HG03039 (cell line): Measurements from ENCODE around the gene NR1I3.
"Not testable (repeated sequence)": the region's sequence is repeated elsewhere in the genome, so short reads cannot be mapped to it uniquely, and the experiment has no call there.

Experiments
- ATAC-seq: cut with Tn5 transposase; IDR thresholded peaks from one replicate; pipeline ENCODE4 v1.9.1; 2021; ENCODE audit warnings: mild to moderate bottlenecking, moderate library complexity; ENCODE audit not compliant: unreplicated experiment

NR1I3 gene, protein sequence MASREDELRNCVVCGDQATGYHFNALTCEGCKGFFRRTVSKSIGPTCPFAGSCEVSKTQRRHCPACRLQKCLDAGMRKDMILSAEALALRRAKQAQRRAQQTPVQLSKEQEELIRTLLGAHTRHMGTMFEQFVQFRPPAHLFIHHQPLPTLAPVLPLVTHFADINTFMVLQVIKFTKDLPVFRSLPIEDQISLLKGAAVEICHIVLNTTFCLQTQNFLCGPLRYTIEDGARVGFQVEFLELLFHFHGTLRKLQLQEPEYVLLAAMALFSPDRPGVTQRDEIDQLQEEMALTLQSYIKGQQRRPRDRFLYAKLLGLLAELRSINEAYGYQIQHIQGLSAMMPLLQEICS

DNA sequence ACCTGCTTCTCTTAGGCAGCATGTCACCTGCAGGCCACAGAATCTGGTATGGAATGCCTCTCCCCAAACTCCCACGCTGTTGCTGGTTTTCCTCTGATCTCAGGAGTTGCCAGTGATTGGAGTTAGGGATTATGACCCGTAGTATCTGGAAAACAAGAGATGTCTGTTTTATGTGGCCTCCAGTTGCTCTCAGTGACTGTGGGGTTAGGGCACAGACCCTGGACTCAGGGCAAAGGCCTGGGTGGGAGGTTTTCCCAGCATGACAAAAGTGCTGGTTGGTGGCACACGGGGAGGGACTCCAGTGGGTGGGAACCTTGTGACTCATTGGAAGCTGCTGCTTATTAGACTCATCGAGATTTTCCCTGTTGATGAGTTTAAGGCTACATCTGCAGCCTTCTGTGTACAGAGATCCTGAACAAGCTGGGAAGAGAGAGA is at the start of gene NR1I3:
TSS of gene NR1I3 (minus strand) at position 165 of the 435 bp plus-strand sequence. CDS start 1,638 bp downstream, outside the sequence.
- no peak for ATAC-seq

DNA sequence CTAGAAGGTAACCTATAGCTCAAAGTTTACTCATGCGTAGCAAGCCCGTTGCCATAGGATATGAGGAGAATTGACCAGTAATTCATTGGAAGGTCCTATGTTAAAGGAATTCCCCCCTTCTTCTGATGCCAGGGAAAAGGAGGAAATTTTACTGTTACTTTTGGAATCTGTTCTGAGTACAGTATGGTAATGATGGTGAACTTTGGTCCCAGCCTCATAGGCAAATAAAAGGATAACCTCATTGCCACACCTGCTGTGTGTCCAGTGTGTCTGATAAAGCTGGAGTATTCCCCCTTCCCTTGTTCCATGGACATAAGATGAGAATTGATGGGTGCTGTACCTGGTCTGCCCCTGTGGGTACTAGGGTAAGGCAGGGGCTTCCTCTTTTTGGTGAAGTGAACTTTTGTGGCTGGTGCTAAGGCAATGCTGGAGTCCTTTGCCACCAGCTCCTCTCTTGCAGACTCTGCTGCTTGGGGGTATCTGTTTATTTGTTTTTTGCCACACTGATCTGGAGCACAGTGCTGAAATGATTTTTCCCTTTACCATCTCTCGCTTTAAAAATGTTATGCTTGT is 49.6 kb upstream of the NR1I3 start:
- ATAC-seq, result no peak

- ATAC-seq, result no peak
Measured at GRCh38 chr1:161285521-161285920, 47.5 kb upstream of the NR1I3 start.

- ATAC-seq, result no peak
Measured at GRCh38 chr1:161285113-161285512, 47.1 kb upstream of the NR1I3 start.

DNA sequence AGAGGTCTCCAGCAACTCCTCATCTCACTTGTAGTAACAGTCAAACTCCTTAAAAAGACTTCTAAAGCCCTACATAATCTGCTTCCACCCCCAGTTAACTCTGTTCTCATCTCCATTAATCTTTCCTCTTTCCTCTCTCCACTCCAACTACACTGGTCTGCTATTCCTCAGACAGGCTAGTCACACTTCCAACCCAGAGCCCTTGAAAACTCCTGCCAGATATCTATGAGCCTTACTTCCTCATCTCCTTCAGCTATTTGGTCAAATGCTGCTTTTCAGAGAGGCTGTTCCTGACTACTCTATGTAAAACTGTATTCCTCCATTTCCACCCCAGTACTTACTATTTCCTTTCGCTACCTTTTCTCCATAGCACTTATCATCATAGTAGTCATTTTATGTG is 45.0 kb upstream of the NR1I3 start:
- no peak for ATAC-seq

DNA sequence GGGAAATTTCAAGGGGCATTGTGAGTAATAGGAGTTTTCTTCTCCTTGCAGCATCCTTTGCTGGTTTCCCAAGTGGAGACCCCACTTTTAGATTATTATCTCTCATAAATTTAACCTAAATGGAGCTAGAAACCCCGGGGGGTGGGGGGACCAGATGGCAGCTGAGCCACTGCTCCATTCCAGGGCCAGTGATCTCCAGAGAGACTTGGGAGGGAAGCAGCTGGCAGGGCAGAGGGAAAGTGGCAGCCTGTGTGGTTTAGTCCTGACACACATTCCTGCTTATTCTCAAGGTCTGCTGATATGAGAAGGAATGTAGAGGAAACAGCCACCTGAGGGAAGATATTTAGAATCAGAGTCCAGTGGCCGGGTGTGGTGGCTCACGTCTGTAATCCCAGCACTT is 36.9 kb upstream of the NR1I3 start:
- ATAC-seq, result no peak

DNA sequence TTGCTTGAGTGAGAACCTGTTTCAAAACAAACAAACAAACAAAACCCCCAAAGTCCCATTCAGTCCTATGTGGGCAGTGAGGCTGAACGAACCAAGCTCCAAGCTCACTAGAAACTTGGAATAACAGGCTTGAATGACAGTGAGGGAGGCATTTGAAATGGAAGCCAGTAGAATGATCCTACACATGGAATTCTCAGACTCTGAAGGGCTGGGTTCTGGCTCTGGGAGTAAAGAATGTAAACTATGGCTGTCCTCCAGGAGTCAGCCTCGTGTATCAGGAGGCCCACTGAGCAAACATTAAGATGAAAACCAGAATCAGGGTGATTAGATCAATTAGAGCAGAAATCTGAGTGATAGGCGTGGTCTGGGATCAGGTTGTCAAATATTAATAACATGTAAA is 35.4 kb upstream of the NR1I3 start:
- no peak for ATAC-seq

GRCh38 chr1:161267321-161267720 is 29.3 kb upstream of the NR1I3 start:
- ATAC-seq, result no peak

DNA sequence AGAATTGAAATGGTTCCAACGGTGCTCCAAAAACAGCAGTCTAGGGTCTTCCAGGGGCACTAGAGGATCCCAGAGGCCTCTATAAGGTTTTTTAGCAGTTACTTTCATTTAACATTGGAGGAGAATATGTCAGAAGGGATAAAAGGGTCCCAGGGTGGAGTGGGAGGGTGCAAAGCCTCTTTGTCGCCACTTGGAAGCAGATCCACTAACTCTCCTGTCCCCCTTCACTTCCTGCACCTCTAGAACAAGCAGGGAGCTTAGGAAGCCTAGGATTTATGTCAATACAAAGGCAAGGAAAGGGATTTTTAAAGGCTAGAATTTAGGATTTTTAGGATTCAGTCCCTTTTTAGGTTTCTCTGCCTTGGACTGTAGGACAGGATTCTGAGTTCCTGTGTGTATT is 28.8 kb upstream of the NR1I3 start:
- no peak for ATAC-seq

DNA sequence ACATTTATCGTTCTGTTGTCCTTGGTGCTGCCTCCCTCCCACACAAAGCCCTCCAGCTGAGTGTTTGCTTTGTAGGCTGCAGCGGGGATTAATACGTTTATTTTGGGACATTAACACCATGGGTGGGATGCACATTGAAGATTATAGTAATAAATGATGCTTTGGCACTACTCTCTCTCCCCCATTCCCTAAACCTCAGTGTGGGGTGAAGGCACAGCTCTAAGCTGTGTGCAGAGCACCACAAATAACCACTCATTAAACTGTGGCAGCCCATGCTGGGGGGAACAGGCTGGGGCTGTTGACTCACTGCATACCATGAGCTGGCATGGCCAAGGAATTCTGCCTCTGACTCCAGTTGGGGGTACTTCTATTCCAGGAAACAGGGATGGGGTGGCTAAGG is 28.2 kb upstream of the NR1I3 start:
- ATAC-seq, result no peak

DNA sequence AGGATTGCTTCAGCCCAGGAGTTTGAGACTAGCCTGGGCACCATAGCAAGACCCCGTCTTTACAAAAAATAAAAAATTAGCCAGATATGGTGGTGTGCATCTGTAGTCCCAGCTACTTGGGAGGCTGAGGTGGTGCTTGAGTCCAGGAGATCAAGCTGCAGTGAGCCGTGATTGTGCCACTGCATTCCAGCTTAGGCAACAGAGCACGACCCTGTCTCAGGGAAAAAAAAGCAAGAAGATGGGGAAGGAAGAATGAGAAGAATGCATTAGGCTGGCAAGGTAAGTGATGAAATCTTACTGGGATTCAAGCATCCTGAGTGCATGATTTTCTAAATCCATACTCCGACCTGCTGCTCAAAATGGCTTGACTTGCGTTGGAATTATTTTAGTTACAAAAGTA is 27.3 kb upstream of the NR1I3 start:
- no peak for ATAC-seq

- no peak for ATAC-seq
Measured at GRCh38 chr1:161261261-161262235, 23.5 kb upstream of the NR1I3 start.

- no peak for ATAC-seq
Measured at GRCh38 chr1:161260376-161261260, 22.6 kb upstream of the NR1I3 start.

DNA sequence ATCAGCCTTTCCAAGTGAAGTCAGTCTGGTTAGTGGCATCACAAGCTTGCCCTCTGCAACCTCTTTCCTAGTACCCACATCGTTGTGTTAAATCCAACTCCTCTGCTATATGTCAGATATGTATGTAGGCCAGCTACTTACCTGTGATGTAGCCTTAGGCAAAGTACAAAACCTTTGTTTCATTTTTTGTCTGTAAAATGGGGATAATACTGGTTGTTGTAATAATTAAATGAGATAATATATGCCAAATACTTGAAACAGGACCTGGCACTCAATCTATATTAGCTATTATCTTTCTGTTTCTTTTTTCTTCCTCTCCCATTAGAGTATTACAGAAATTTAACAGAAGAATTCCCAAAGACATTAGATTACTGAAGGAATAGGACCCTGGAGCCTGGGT is 21.8 kb upstream of the NR1I3 start:
- no peak for ATAC-seq

DNA sequence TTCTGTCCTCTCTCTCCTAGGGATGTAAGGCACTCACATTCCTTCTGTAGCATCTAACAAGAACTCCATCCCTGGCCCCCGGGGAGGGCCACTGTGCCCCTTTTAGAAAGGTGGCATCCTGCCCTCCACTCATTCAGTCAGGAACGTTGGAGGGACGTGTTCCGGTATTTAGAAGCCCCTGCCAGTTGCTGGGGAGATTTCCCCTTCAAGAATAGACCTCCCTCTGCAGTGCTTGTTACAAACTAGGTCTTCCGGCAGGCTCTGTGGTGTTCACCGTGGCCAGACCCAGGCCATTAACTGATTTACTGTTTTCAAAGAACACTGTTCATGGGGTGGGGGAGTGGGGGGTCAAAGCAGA is 21.3 kb upstream of the NR1I3 start:
- no peak for ATAC-seq

GRCh38 chr1:161258439-161259344 is 20.7 kb upstream of the NR1I3 start, which contains the start of gene PCP4L1:
TSS of gene PCP4L1 (plus strand) at chr1:161258745. CDS start at chr1:161258975, 230 bp downstream.
- no peak for ATAC-seq

- ATAC-seq, result not testable (repeated sequence)
Measured at GRCh38 chr1:161257109-161257508, 19.1 kb upstream of the NR1I3 start.

DNA sequence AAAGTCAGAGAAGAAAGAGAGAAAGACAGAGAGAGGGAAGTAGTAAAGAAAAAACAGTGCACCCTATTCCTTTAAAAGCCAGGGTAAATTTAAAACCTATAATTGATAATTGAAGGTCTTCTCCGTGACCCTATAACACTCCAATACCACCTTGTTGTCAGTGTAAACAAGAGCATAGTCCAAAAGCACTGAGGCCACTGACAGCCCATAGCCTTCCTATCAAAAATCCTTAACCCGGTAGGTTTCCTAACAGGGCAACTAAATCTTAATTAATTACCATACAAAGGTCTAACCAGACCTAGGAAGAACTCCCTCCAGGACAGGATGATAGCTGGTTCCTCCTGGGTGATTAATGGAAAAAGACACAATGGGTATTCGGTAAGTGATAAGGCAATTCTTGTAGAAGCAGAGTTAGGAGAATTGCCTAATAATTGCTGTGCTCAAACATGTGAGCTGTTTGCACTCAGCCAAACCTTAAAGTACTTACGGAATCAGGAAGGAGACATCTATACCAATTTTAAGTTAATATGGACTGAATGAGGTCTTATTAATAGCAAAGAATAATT is 18.0 kb upstream of the NR1I3 start:
- not testable (repeated sequence) for ATAC-seq

- not testable (repeated sequence) for ATAC-seq
Measured at GRCh38 chr1:161255302-161255701, 17.3 kb upstream of the NR1I3 start.
